Mucosa of rectum (tissue), 2 donors: ENCODE data around the gene FLVCR2.
A peak's percentile ranks its signal among the peaks of the same experiment; 100 is the strongest.

ENCODE experiments used
- H3K27ac ChIP-seq, 2 donors: one replicate each; pipeline ENCODE4 v1.7.0; 2013; ENCODE audit warnings: inconsistent platforms in 2 of 2, low read depth in 2 of 2, low read length in 2 of 2
- H3K27me3 ChIP-seq, 2 donors: one replicate each; pipeline ENCODE4 v1.7.0; 2013; ENCODE audit warnings: low read length in 2 of 2; ENCODE audit not compliant: control insufficient read depth in 2 of 2, insufficient read depth in 2 of 2
- H3K36me3 ChIP-seq, 2 donors: one replicate each; pipeline ENCODE4 v1.7.0; 2013; ENCODE audit warnings: low read length in 2 of 2; ENCODE audit not compliant: control insufficient read depth in 2 of 2, insufficient read depth in 2 of 2
- H3K4me1 ChIP-seq, 2 donors: one replicate each; pipeline ENCODE4 v1.7.0; 2013; ENCODE audit warnings: low read length in 2 of 2, mild to moderate bottlenecking in 1 of 2; ENCODE audit not compliant: control insufficient read depth in 2 of 2, insufficient read depth in 2 of 2
- H3K4me3 ChIP-seq, 2 donors: one replicate each; pipeline ENCODE4 v1.7.0; 2013; ENCODE audit warnings: low read length in 2 of 2
- H3K9ac ChIP-seq, 2 donors: one replicate each; pipeline ENCODE4 v1.7.0; 2013; ENCODE audit warnings: low read length in 2 of 2, low read depth in 1 of 2, mild to moderate bottlenecking in 1 of 2
- H3K9me3 ChIP-seq, 2 donors: one replicate each; pipeline ENCODE4 v1.7.0; 2013; ENCODE audit warnings: low read length in 2 of 2; ENCODE audit not compliant: control insufficient read depth in 2 of 2
- donor health status: healthy.
- donor health status: Normal muscosa, but diverticular disease.

The FLVCR2 gene

GRCh38 chr14:75655235-75655634 is 76.8 kb downstream of the FLVCR2 start:
- no peaks in the 10 kb centered on the region for H3K9me3 ChIP-seq
- H3K36me3 ChIP-seq = peaks cover 31 to 37% of the 10 kb centered on the region in 2 donors
- no peak overlapping the region for H3K4me3 ChIP-seq
- H3K9ac ChIP-seq = no peak overlapping the region
- peaks cover 5% of the 10 kb centered on the region in 2 donors for H3K4me1 ChIP-seq
- no peaks in the 10 kb centered on the region for H3K27me3 ChIP-seq
- H3K27ac ChIP-seq = no peak overlapping the region

GRCh38 chr14:75657331-75657730 is 78.9 kb downstream of the FLVCR2 start:
- peaks cover 12 to 15% of the 10 kb centered on the region in 2 donors for H3K4me1 ChIP-seq
- no peak overlapping the region for H3K9ac ChIP-seq
- H3K27me3 ChIP-seq = no peaks in the 10 kb centered on the region
- H3K9me3 ChIP-seq = no peaks in the 10 kb centered on the region
- H3K4me3 ChIP-seq = no peak overlapping the region
- H3K27ac ChIP-seq = no peak overlapping the region
- peaks cover 21 to 24% of the 10 kb centered on the region in 2 donors for H3K36me3 ChIP-seq

GRCh38 chr14:75658957-75659356 is 80.5 kb downstream of the FLVCR2 start:
- Histone ChIP-seq H3K4me3 (no peak overlapping the region), H3K9me3 (no peaks in the 10 kb centered on the region), H3K27me3 (no peaks in the 10 kb centered on the region), H3K4me1 (peaks cover 12 to 15% of the 10 kb centered on the region in 2 donors), H3K9ac (no peak overlapping the region), H3K27ac (no peak overlapping the region), H3K36me3 (peaks cover 24% of the 10 kb centered on the region in 2 donors)

GRCh38 chr14:75660238-75660629 is 81.8 kb downstream of the FLVCR2 start:
- Histone ChIP-seq H3K27ac (peak overlapping the region; percentile 82 to 90), H3K36me3 (peaks cover 15 to 27% of the 10 kb centered on the region in 2 donors), H3K27me3 (no peaks in the 10 kb centered on the region), H3K4me1 (peaks cover 12 to 15% of the 10 kb centered on the region in 2 donors), H3K9ac (peak overlapping the region; percentile 74 to 85), H3K4me3 (peak overlapping the region; percentile 89 to 91), H3K9me3 (no peaks in the 10 kb centered on the region)

GRCh38 chr14:75660630-75661498 is 82.4 kb downstream of the FLVCR2 start, which contains the start of the genes ERG28 and TTLL5:
Gene ERG28, minus strand, starts transcription at chr14:75660876. Its CDS starts 3,374 bp downstream, at chr14:75657502.
Gene TTLL5, plus strand, starts transcription at chr14:75661246. Its CDS starts 1,904 bp downstream, at chr14:75663150.
- peak within 1 kb of the TSS; percentile 89 to 91 for H3K4me3 ChIP-seq
- peaks cover 12 to 15% of the 10 kb centered on the region in 2 donors for H3K4me1 ChIP-seq
- H3K36me3 ChIP-seq = peaks cover 15 to 22% of the 10 kb centered on the region in 2 donors
- no peaks in the 10 kb centered on the region for H3K27me3 ChIP-seq
- H3K27ac ChIP-seq = peak within 1 kb of the TSS; percentile 82 to 90
- H3K9ac ChIP-seq = peak within 1 kb of the TSS; percentile 85 to 87
- no peaks in the 10 kb centered on the region for H3K9me3 ChIP-seq

GRCh38 chr14:75661499-75661814 is 83.0 kb downstream of the FLVCR2 start:
- H3K36me3 ChIP-seq = peaks cover 9 to 21% of the 10 kb centered on the region in 2 donors
- H3K27ac ChIP-seq = peak overlapping the region; percentile 82 to 90
- H3K4me3 ChIP-seq = peak overlapping the region; percentile 89 to 91
- H3K9me3 ChIP-seq = no peaks in the 10 kb centered on the region
- peaks cover 12 to 15% of the 10 kb centered on the region in 2 donors for H3K4me1 ChIP-seq
- H3K27me3 ChIP-seq = no peaks in the 10 kb centered on the region
- H3K9ac ChIP-seq = peak overlapping the region; percentile 85 to 87

GRCh38 chr14:75662966-75663365 is 84.5 kb downstream of the FLVCR2 start:
- Histone ChIP-seq H3K4me3 (no peak overlapping the region), H3K36me3 (peaks cover 0 to 10% of the 10 kb centered on the region in 2 donors), H3K27ac (no peak overlapping the region), H3K9ac (no peak overlapping the region), H3K4me1 (peaks cover 12 to 15% of the 10 kb centered on the region in 2 donors), H3K9me3 (no peaks in the 10 kb centered on the region), H3K27me3 (no peaks in the 10 kb centered on the region)

- Histone ChIP-seq H3K9me3 (no peaks in the 10 kb centered on the region), H3K9ac (no peak overlapping the region), H3K36me3 (peaks cover 17 to 18% of the 10 kb centered on the region in 2 donors), H3K27ac (no peak overlapping the region), H3K4me3 (no peak overlapping the region), H3K27me3 (no peaks in the 10 kb centered on the region), H3K4me1 (no peaks in the 10 kb centered on the region)
Measured at GRCh38 chr14:75667099-75667765, 88.8 kb downstream of the FLVCR2 start.

GRCh38 chr14:75672605-75673192 is 94.3 kb downstream of the FLVCR2 start:
- Histone ChIP-seq H3K9ac (no peak overlapping the region), H3K4me1 (no peaks in the 10 kb centered on the region), H3K27ac (no peak overlapping the region), H3K27me3 (no peaks in the 10 kb centered on the region), H3K36me3 (peaks cover 7 to 18% of the 10 kb centered on the region in 2 donors), H3K9me3 (no peaks in the 10 kb centered on the region), H3K4me3 (no peak overlapping the region)
